NCI-H345 (cell line): ENCODE measurements around the gene TYROBP.
A peak's percentile ranks its signal among the peaks of the same experiment; 100 is the strongest.
"Not testable (repeated sequence)": the region's sequence is repeated elsewhere in the genome, so short reads cannot be mapped to it uniquely, and the experiment has no call there.

ENCODE experiments used
- DNase-seq: peaks from one replicate; lab custom pipeline; 2025; lab: John Stamatoyannopoulos, UW

The TYROBP gene

GRCh38 chr19:35899547-35900214, 8.4 kb downstream of the TYROBP start:
- peak; percentile 94 for DNase-seq

GRCh38 chr19:35898499-35898809, 9.6 kb downstream of the TYROBP start:
- DNase-seq: no peak

- no peak for DNase-seq
Measured at GRCh38 chr19:35897706-35898451, 10.2 kb downstream of the TYROBP start.

DNA sequence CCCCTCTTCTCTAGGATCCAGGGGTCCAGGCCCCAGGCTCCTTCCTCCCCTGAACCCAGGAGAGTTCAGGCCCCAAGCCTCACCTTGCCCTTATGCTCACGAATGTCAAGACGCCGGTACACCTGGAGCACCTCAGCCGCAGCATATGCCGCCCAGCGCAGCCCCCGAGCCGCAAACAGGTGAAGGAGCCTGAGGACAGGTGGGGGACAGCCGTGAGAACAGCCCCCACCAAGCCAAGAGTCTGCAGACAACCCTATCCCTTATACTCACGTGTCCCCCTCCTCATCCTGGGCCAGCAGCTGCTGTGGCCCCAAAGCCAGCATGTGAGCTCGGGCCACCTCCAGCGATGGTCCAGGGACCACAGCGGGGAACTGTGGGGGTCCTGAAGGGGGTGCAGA, 11.5 kb downstream of the TYROBP start:
- no peak for DNase-seq

DNA sequence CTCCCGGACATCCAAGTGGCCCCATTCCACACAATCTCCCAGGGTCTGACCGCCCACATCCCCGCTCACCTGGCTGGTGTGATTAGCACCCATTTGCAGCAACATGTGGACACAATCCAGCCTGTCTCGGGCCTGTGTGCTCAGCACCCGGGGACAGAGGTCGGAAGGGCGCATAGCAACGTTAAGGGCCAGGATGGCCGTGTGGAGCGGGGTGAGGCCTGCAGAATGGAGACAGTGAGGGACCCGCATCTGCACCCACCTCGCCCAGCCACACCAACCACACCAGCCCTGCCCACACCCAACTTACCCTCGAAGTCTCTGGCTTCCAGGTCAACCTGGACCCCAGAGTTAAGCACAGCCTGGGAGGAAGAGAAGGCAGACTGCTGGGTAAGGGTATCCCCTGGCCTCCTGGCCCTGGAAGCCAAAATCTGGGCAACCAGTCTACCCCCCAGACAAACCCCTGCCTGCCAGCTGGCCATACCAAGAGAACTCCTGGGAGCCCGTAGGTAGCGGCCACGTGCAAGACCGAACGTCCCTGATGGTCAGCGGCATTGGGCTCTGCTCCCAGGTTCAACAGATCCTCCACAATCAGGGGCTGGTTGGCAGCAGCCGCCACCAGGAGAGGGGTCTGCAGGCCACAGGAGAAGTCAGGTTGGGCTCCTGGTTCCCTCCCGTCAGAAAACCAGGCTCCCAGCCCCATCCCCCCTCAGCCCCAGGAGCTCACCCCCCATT, 12.0 kb downstream of the TYROBP start:
- no peak for DNase-seq

DNA sequence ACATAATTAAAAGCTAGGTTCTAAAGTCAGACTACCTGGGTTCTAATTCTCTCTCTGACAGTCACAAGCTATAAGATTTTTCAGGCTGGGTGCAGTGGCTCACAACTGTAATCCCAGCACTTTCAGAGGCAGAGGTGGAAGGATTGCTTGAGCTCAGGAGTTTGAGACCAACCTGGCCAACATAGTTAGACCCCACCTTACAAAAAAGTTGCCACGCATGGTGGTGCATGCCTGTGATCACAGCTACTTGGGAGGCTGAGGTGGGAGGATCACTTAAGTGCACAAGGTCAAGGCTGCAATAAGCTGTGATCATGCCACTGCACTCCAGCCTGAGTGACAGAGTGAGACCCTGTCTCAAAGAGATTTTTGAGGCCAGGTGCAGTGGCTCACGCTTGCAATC, 13.8 kb downstream of the TYROBP start:
- DNase-seq: no peak

GRCh38 chr19:35891819-35892218, 16.3 kb downstream of the TYROBP start:
- DNase-seq: not testable (repeated sequence)

GRCh38 chr19:35890113-35890650, 17.9 kb downstream of the TYROBP start:
- DNase-seq: no peak

GRCh38 chr19:35889370-35890112, 18.6 kb downstream of the TYROBP start:
- DNase-seq: no peak

DNA sequence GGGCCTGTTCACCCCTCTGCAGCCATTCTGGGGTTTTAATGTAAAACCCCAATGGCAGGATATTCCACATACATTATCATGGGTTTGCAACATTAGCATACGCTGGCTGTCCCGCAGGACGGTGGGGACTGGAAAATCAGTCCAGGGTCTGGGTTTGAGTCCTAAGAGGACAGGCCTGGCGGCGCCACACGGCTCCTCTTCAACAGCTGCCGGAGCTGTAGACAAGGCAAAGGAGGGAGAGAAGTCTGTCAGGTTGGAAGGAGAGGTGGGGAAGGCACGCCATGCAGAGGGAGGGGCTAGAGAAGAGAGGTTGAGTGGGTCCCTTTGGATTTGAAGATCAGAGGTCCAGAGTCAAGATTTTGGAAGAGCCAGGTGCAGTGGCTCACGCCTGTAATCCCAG, 19.7 kb downstream of the TYROBP start:
- DNase-seq: no peak

DNA sequence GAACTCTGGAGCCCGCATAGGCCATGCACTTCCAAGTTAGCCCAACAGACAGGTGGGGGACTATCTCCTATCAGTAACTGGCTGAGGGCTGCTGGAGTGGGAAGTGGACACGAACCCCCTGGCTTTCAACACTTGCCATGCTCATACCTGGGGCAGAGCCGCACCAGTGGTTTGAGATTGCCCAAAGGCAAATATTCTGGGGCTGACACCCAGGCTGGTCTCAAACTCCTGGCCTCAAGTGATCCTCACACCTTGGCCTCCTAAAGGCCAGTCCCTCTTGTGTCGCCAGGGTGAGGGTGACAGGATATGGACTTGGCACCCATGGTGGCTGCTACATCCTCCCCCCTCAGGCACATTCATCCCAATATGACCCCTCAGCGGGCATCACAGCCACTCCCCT, 20.9 kb downstream of the TYROBP start:
- no peak for DNase-seq

DNA sequence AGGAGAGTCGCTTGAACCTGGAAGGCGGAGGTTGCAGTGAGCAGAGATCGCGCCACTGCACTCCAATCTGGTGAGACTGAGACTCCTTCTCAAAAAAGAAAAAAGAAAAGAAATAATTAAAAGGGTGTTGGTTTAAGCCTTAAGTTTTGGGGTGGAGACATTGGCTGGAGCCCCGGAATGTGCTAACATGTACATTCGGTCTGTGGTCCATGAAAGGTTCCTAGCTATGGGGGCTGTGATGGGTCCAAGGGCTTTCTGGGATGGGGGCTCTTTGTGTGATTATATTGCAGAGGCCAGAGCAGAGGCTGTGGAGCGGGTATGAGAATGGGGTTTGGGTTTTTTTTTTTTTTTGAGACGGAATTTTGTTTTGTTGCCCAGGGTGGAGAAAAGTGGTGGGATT, 22.2 kb downstream of the TYROBP start:
- DNase-seq: no peak

GRCh38 chr19:35885225-35885738, 22.8 kb downstream of the TYROBP start:
- DNase-seq: no peak

GRCh38 chr19:35883882-35884281, 24.2 kb downstream of the TYROBP start:
- DNase-seq: no peak

GRCh38 chr19:35882114-35882832, 25.8 kb downstream of the TYROBP start:
- DNase-seq: peak; percentile 90

DNA sequence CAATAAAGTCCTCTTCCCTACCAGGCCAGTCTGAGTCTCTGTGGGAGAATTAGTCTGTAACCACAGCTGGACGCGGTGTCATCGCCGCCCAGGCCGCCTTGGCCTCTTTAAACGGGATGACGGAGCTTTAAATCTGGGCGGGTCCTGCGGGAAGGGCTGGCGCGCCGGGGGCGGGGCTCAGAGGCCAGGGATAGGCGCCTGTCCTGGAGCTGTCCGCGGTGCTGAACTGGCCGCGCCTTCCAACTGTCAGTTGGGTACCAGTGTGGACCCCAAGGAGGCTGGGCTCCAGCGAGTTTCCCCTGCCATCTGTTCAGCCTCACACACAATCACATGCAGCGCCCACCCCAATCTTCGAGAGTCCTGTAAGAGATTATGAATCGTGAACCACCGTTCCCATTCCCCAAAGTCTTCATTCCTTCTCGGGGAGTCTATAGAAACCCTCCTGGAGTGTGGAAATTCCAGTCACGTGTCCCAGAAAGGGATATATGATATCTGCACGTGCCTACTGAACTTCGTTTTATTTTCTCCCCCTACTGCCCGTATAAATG, 28.3 kb downstream of the TYROBP start:
- peak; percentile 55 for DNase-seq

- DNase-seq: no peak
Measured at GRCh38 chr19:35879068-35879467, 29.0 kb downstream of the TYROBP start.

DNA sequence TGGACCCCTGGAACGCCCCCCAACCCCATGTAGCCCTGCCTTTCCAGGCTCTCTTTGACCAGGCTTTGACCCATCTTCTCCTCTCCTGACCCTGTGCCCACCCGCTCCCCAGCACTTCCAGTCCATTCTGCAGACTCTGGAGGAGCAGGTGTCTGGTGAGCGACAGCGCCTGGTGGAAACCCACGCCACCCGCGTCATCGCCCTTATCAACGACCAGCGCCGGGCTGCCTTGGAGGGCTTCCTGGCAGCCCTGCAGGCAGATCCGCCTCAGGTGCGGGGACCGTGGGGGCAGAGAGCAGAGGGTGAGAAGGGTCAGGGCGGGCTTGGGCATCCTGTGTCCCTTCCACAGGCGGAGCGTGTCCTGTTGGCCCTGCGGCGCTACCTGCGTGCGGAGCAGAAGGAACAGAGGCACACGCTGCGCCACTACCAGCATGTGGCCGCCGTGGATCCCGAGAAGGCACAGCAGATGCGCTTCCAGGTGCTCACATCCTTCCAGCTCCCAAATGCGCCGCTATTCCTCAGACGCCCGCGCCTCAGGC, 33.6 kb downstream of the TYROBP start:
- no peak for DNase-seq

DNA sequence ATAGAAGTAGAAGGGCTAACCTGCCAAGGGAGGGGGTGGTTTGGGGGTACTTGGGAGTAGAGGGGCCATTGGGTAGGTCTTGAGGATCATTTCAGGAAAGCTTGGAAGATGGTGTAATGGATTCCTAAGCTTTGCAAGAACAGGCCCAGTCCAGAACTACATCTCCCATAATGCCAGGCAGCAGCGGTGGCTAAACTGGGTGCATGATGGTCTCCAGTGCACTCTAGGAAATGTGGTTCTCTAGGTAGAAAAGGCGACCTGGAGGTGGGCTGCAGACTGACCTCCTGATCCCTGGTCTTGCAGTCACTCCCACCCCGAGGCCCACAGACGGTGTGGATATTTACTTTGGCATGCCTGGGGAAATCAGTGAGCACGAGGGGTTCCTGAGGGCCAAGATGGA, 35.9 kb downstream of the TYROBP start:
- DNase-seq: no peak

GRCh38 chr19:35871611-35872010, 36.5 kb downstream of the TYROBP start:
- no peak for DNase-seq

DNA sequence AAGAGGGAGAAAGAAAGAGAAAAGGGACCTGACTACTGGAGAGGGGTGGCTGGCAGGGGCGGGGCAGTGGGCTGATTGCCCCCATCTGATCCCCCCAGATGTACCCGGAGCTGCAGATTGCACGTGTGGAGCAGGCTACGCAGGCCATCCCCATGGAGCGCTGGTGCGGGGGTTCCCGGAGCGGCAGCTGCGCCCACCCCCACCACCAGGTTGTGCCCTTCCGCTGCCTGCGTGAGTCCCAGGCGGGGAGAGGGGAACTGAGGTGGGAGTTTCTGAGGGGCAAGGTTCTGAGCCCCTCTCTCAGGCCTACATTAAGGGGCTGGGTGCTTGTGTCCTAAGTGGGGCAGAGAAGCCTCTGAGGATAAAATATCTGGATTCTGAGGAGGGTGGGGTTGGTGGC, 37.3 kb downstream of the TYROBP start:
- DNase-seq: no peak
